SK-N-SH (cell line): ENCODE measurements around the gene MYO7A. TPM values are rescaled to one million over a fixed set of nuclear protein-coding genes. Genes with fewer than 3 reads are reported as not detected.

Source experiments
- CTCF ChIA-PET: fragments of 300-600, 350-600 bp; formaldehyde crosslinking; extraction: SDS; loops from one replicate; lab custom pipeline; 2021; lab: Yijun Ruan, JAX
- POLR2A ChIA-PET: fragments of 350-600 bp; sonication (Branson Sonifier 250); formaldehyde crosslinking; extraction: SDS; loops from one replicate; lab custom pipeline; 2020; ENCODE audit warnings: antibody characterized with exemption, inconsistent platforms; lab: Yijun Ruan, JAX
- DNase-seq: peaks from one replicate; pipeline ENCODE4 v3.0.0; 2012
- H2AFZ ChIP-seq: fragments of 200-600 bp; sonication (generic); 2 replicates; pipeline ENCODE4 v1.8.1; 2016; ENCODE audit warnings: antibody characterized with exemption, mild to moderate bottlenecking, low read depth
- H3F3A ChIP-seq: fragments of 200-600 bp; sonication (generic); replicated peaks from 2 replicates; pipeline ENCODE3; 2016; ENCODE audit warnings: antibody characterized with exemption, mild to moderate bottlenecking; ENCODE audit not compliant: insufficient read depth
- H3K27ac ChIP-seq, 2 experiments: fragments of 200-500 bp in 1 of 2; fragments of 200-600 bp in 1 of 2; sonication (Bioruptor generic) in 1 of 2; sonication (generic), shearing (Covaris generic) in 1 of 2; 2 replicates each; pipeline versions ENCODE4 v1.5.1 to v1.6.1; 2014 to 2016; ENCODE audit warnings: low read depth in 2 of 2, inconsistent platforms in 1 of 2, low read length in 1 of 2, mild to moderate bottlenecking in 1 of 2, mixed read lengths in 1 of 2
- H3K27me3 ChIP-seq: fragments of 200-600 bp; sonication (generic), shearing (Covaris generic); 2 replicates; pipeline ENCODE4 v1.6.1; 2016; ENCODE audit warnings: mixed run types; ENCODE audit not compliant: insufficient read depth
- H3K36me3 ChIP-seq, 2 experiments: fragments of 200-500 bp in 1 of 2; fragments of 200-600 bp in 1 of 2; sonication (Bioruptor generic) in 1 of 2; sonication (generic) in 1 of 2; replicated peaks in 1 of 2; 2 replicates each; pipeline versions ENCODE3 to v1.5.1; 2014 to 2016; ENCODE audit warnings: low read length in 1 of 2, mild to moderate bottlenecking in 1 of 2; ENCODE audit not compliant: insufficient read depth in 2 of 2, control insufficient read depth in 1 of 2
- H3K4me1 ChIP-seq, 2 experiments: fragments of 200-500 bp in 1 of 2; fragments of 200-600 bp in 1 of 2; sonication (Bioruptor generic) in 1 of 2; sonication (generic), shearing (Covaris generic) in 1 of 2; 2 replicates each; pipeline versions ENCODE4 v1.5.1 to v1.6.1; 2014 to 2016; ENCODE audit warnings: low read depth in 1 of 2, low read length in 1 of 2, mixed run types in 1 of 2; ENCODE audit not compliant: insufficient read depth in 2 of 2, control insufficient read depth in 1 of 2
- H3K4me2 ChIP-seq: fragments of 200-600 bp; sonication (generic), shearing (Covaris generic); 2 replicates; pipeline ENCODE4 v1.6.1; 2017; ENCODE audit warnings: mixed run types
- H3K4me3 ChIP-seq, 2 experiments: fragments of 200-500 bp in 1 of 2; fragments of 200-600 bp in 1 of 2; sonication (Bioruptor generic) in 1 of 2; sonication (generic), shearing (Covaris generic) in 1 of 2; 2 replicates each; pipeline versions ENCODE4 v1.5.1 to v1.8.1; 2014 to 2016; ENCODE audit warnings: low read depth in 2 of 2, inconsistent platforms in 1 of 2, low read length in 1 of 2, mild to moderate bottlenecking in 1 of 2, mixed read lengths in 1 of 2, moderate library complexity in 1 of 2
- H3K79me2 ChIP-seq: fragments of 200-600 bp; sonication (generic); 2 replicates; pipeline ENCODE4 v1.8.1; 2017; ENCODE audit warnings: mild to moderate bottlenecking; ENCODE audit not compliant: insufficient read depth
- H3K9ac ChIP-seq: fragments of 200-600 bp; sonication (generic); 2 replicates; pipeline ENCODE4 v1.6.1; 2017; ENCODE audit warnings: mixed run types
- H3K9me2 ChIP-seq: fragments of 200-600 bp; sonication (generic); 2 replicates; pipeline ENCODE4 v1.6.1; 2017; ENCODE audit warnings: mixed run types
- H3K9me3 ChIP-seq: fragments of 200-600 bp; sonication (generic); 2 replicates; pipeline ENCODE4 v1.6.1; 2017; ENCODE audit warnings: mixed run types, mild to moderate bottlenecking, moderate library complexity
- H4K20me1 ChIP-seq: fragments of 200-600 bp; sonication (generic); 2 replicates; pipeline ENCODE4 v1.6.1; 2017; ENCODE audit warnings: mild to moderate bottlenecking, mixed run types; ENCODE audit not compliant: insufficient read depth
- ELF1 ChIP-seq: IDR thresholded peaks from 2 replicates; pipeline ENCODE4 v1.4.0; 2012
- EZH2phosphoT487 ChIP-seq: fragments of 200-600 bp; sonication (generic); IDR thresholded peaks from 2 replicates; pipeline ENCODE4 v1.6.1; 2017; ENCODE audit warnings: low read depth, mixed run types, mild to moderate bottlenecking, antibody characterized with exemption, moderate library complexity, borderline replicate concordance
- GABPA ChIP-seq: IDR thresholded peaks from 2 replicates; pipeline ENCODE4 v1.4.0; 2012; ENCODE audit warnings: low read depth, mild to moderate bottlenecking
- MXI1 ChIP-seq: IDR thresholded peaks from 2 replicates; pipeline ENCODE4 v1.6.1; 2012; ENCODE audit warnings: mild to moderate bottlenecking, low read depth, low read length, improper control_type of control experiment
- NFIC ChIP-seq: IDR thresholded peaks from 2 replicates; pipeline ENCODE4 v1.4.0; 2012; ENCODE audit warnings: borderline replicate concordance
- NRF1 ChIP-seq: IDR thresholded peaks from 2 replicates; pipeline ENCODE4 v1.6.1; 2012; ENCODE audit warnings: low read depth, mild to moderate bottlenecking, low read length
- RAD21 ChIP-seq: IDR thresholded peaks from 2 replicates; pipeline ENCODE4 v1.6.1; 2012; ENCODE audit warnings: mild to moderate bottlenecking, low read length
- RCOR1 ChIP-seq: fragments of 150-350 bp; IDR thresholded peaks from 2 replicates; pipeline ENCODE4 v1.6.1; 2017; ENCODE audit warnings: antibody characterized with exemption, low read length
- RFX5 ChIP-seq: IDR thresholded peaks from 2 replicates; pipeline ENCODE4 v1.6.1; 2012; ENCODE audit warnings: mild to moderate bottlenecking, improper control_type of control experiment, low read length
- SIN3A ChIP-seq: IDR thresholded peaks from 2 replicates; pipeline ENCODE4 v1.6.1; 2012; ENCODE audit warnings: low read depth, mild to moderate bottlenecking, low read length, moderate library complexity, borderline replicate concordance
- TAF1 ChIP-seq: IDR thresholded peaks from 2 replicates; pipeline ENCODE4 v1.6.1; 2012; ENCODE audit warnings: low read depth, mild to moderate bottlenecking, low read length, moderate library complexity, borderline replicate concordance
- TEAD4 ChIP-seq: IDR thresholded peaks from 2 replicates; pipeline ENCODE4 v1.4.0; 2012; ENCODE audit warnings: mild to moderate bottlenecking, borderline replicate concordance; ENCODE audit not compliant: insufficient read depth
- WGBS: methylation state at CpG from one replicate; pipeline ENCODE4 v1.1.6; 2017; ENCODE audit warnings: low lambda C conversion rate; 5-methylcytosine and 5-hydroxymethylcytosine counted together
- polyA plus RNA-seq, 3 experiments: library from polyadenylated mRNA; depleted of rRNA; stranded (reverse); fragments of >200 nt; gene quantifications; 2 replicates each; pipeline ENCODE4 v1.2.3, GENCODE V29; 2012
- TF ChIP-seq, protein P1 (sequence below): IDR thresholded peaks from 2 replicates; pipeline ENCODE4 v1.4.0; 2012; ENCODE audit warnings: low read depth, borderline replicate concordance
- TF ChIP-seq, protein P2 (sequence below): IDR thresholded peaks from 2 replicates; pipeline ENCODE4; 2012
- TF ChIP-seq, protein P3 (sequence below): fragments of 150-350 bp; IDR thresholded peaks from 2 replicates; pipeline ENCODE4 v1.6.1; 2017; ENCODE audit warnings: antibody characterized with exemption, low read length, low read depth, borderline replicate concordance
- TF ChIP-seq, protein P4 (sequence below): fragments of 150-350 bp; IDR thresholded peaks from 2 replicates; pipeline ENCODE4 v1.6.1; 2016; ENCODE audit warnings: mild to moderate bottlenecking, low read depth, low read length
- TF ChIP-seq, protein P5 (sequence below): IDR thresholded peaks from 2 replicates; pipeline ENCODE4 v1.4.0; 2012; ENCODE audit warnings: low read depth

MYO7A gene
- polyA plus RNA-seq, 1 of the 3 experiments (the other 2 are of a cell fraction), result 0.08 TPM

DNA sequence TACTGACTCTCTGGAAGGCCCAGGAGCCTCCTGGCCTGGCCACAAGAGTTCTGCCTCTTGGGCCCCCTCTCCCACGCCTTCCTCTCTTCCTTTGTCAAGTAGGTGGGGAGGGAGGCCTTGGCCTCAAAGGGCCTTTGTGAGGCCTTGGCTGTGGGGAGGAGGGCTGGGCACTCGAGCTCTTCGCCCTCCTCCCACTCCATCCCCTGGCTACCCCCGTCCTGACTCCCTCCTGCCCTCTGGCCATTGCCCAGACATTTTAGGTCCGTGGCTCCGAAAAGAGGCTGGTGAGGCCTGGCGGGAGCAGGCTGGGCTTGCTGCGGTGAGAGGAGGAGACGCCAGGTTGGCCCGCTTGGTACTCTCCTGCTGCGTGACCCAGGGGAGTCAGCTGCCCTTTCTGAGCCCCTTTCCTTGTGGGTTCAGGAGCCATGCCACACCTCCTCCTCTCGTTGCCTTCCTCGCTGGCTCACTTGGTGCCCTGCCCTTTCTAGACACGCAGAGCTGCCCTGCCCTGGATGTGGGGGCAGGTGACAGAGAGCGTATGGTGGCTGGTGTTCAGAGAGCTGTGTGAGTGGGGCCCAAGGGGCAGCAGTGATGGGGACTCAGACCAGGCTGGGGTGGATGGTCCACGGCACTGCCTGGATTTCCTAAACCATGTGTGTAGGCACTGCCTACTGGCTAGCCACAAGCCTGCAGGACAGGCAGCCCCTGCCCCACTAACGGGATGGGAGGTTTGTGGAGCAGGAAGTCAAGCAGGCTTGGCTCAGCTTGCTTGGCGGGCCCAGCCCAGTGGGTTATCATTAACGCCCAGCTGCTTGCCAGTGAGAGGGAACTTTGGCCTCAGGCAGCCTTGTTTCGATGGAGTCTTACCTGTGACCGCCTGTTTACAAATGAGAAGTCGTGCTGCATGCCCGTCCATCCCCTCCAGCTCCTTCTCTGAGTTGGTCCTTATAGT is 41.2 kb upstream of the MYO7A start:
- ChIA-PET CTCF (interaction anchor here (0.7 to 1.6 kb wide), 6 partner anchors 10 to 483 kb away, joined by 3 to 10 read pairs (median 6); no protein-coding TSS in a partner anchor), POLR2A (interaction anchor here (0.5 kb wide), 1 partner anchor 110 kb away, joined by 3 read pairs; no protein-coding TSS in a partner anchor)
- WGBS, result 97% methylated on average over 14 of the region's 23 CpGs

DNA sequence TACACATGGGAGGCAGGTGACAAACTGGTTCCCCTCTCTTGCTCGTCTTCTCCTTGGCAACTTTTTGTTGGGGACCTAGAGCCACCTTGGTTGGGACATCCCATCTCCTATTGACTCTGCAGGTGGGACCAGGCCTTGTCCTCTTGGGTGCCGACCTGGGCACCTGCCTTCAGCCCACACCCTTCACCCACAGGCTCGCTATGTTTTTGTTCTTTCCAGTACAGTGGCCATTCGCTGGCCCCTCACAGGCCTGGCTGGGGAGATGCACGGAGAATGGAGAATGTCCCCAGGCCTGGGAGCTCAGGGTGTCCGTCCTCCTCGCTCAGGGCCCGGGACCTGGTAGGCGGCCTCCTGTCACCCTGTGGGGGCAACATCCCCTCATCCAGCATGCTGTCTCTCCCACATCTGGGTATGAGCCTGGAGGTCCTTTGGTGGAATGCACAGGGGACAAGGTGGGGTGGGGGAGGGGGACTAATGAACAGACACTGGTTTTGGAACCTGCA is 40.3 kb upstream of the MYO7A start:
- Histone ChIP-seq H3K27me3 (no peaks in the 10 kb centered on the region), H3K9ac (no peak overlapping the region), H3K4me2 (no peak overlapping the region), H3K36me3 (peaks cover 0 to 2% of the 10 kb centered on the region in 2 experiments), H3K79me2 (peaks cover 22% of the 10 kb centered on the region), H3K9me3 (no peaks in the 10 kb centered on the region), H3K4me3 (no peak overlapping the region), H2AFZ (no peak overlapping the region), H4K20me1 (peaks cover 17% of the 10 kb centered on the region), H3K4me1 (peaks cover 0 to 8% of the 10 kb centered on the region in 2 experiments; a peak in 1 of 4 replicates), H3F3A (peaks cover 3% of the 10 kb centered on the region), H3K27ac (no peak overlapping the region), H3K9me2 (no peaks in the 10 kb centered on the region)
- POLR2A ChIA-PET, result no interaction called here
- WGBS, result 91% methylated on average over 5 of the region's 9 CpGs
- no peak for TF ChIP-seq NRF1
- TF ChIP-seq MXI1, result no peak
- no peak for TF ChIP-seq RFX5
- no peak for TF ChIP-seq GABPA
- TF ChIP-seq SIN3A, result no peak
- TF ChIP-seq, protein P1, sequence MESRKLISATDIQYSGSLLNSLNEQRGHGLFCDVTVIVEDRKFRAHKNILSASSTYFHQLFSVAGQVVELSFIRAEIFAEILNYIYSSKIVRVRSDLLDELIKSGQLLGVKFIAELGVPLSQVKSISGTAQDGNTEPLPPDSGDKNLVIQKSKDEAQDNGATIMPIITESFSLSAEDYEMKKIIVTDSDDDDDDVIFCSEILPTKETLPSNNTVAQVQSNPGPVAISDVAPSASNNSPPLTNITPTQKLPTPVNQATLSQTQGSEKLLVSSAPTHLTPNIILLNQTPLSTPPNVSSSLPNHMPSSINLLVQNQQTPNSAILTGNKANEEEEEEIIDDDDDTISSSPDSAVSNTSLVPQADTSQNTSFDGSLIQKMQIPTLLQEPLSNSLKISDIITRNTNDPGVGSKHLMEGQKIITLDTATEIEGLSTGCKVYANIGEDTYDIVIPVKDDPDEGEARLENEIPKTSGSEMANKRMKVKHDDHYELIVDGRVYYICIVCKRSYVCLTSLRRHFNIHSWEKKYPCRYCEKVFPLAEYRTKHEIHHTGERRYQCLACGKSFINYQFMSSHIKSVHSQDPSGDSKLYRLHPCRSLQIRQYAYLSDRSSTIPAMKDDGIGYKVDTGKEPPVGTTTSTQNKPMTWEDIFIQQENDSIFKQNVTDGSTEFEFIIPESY, result no peak
- TF ChIP-seq EZH2phosphoT487, result no peak
- no peak for TF ChIP-seq RCOR1
- TF ChIP-seq TEAD4, result no peak
- TF ChIP-seq, protein P2, sequence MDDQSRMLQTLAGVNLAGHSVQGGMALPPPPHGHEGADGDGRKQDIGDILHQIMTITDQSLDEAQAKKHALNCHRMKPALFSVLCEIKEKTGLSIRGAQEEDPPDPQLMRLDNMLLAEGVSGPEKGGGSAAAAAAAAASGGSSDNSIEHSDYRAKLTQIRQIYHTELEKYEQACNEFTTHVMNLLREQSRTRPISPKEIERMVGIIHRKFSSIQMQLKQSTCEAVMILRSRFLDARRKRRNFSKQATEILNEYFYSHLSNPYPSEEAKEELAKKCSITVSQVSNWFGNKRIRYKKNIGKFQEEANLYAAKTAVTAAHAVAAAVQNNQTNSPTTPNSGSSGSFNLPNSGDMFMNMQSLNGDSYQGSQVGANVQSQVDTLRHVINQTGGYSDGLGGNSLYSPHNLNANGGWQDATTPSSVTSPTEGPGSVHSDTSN, result no peak
- no peak for TF ChIP-seq TAF1
- TF ChIP-seq RAD21, result no peak
- TF ChIP-seq NFIC, result no peak
- TF ChIP-seq, protein P3, sequence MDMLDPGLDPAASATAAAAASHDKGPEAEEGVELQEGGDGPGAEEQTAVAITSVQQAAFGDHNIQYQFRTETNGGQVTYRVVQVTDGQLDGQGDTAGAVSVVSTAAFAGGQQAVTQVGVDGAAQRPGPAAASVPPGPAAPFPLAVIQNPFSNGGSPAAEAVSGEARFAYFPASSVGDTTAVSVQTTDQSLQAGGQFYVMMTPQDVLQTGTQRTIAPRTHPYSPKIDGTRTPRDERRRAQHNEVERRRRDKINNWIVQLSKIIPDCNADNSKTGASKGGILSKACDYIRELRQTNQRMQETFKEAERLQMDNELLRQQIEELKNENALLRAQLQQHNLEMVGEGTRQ, result no peak
- TF ChIP-seq, protein P4, sequence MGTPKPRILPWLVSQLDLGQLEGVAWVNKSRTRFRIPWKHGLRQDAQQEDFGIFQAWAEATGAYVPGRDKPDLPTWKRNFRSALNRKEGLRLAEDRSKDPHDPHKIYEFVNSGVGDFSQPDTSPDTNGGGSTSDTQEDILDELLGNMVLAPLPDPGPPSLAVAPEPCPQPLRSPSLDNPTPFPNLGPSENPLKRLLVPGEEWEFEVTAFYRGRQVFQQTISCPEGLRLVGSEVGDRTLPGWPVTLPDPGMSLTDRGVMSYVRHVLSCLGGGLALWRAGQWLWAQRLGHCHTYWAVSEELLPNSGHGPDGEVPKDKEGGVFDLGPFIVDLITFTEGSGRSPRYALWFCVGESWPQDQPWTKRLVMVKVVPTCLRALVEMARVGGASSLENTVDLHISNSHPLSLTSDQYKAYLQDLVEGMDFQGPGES, result no peak
- no peak for TF ChIP-seq ELF1
- CTCF ChIA-PET, result interaction anchor here (1.5 to 9.5 kb wide), 7 partner anchors 14 to 168 kb away, joined by 5 to 218 read pairs (median 10); partner anchors contain the start of gene OMP
- no peak for DNase-seq

More for the DNA sequence above, 41.2 kb upstream of the MYO7A start:
- no peak for TF ChIP-seq NFIC
- no peak for TF ChIP-seq SIN3A
- TF ChIP-seq, protein P5, sequence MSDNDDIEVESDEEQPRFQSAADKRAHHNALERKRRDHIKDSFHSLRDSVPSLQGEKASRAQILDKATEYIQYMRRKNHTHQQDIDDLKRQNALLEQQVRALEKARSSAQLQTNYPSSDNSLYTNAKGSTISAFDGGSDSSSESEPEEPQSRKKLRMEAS, result no peak
- H3K9me3 ChIP-seq, result no peaks in the 10 kb centered on the region
- peaks cover 3% of the 10 kb centered on the region for H3F3A ChIP-seq
- peaks cover 0 to 17% of the 10 kb centered on the region in 2 experiments; a peak in 1 of 4 replicates for H3K4me1 ChIP-seq
- no peak overlapping the region for H3K4me2 ChIP-seq
- H2AFZ ChIP-seq, result no peak overlapping the region
- H3K9me2 ChIP-seq, result no peaks in the 10 kb centered on the region
- no peak overlapping the region for H3K4me3 ChIP-seq
- H3K79me2 ChIP-seq, result peaks cover 27% of the 10 kb centered on the region
- H3K9ac ChIP-seq, result no peak overlapping the region
- H4K20me1 ChIP-seq, result peaks cover 17% of the 10 kb centered on the region
- no peak overlapping the region; a peak in 1 of 4 replicates for H3K27ac ChIP-seq
- no peak for DNase-seq
- H3K36me3 ChIP-seq, result peaks cover 0 to 2% of the 10 kb centered on the region in 2 experiments
- H3K27me3 ChIP-seq, result no peaks in the 10 kb centered on the region
